ENCODE data around the gene KLRF1. TPM values are rescaled to one million over a fixed set of nuclear protein-coding genes. Genes with fewer than 3 reads are reported as not detected.

The KLRF1 gene, protein sequence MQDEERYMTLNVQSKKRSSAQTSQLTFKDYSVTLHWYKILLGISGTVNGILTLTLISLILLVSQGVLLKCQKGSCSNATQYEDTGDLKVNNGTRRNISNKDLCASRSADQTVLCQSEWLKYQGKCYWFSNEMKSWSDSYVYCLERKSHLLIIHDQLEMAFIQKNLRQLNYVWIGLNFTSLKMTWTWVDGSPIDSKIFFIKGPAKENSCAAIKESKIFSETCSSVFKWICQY
- 0.24 TPM for total RNA-seq
- long read RNA-seq: 0 reads

GRCh38 chr12:9827209-9827888 is at the start of gene KLRF1:
KLRF1 (plus strand) TSS chr12:9827481; CDS start chr12:9827545, 64 bp downstream.
- DNase-seq (ENCODE audit: missing footprints) (no peak), ATAC-seq (no peak)
- intact Hi-C loops (cut with DNase I): no loop called here

DNA sequence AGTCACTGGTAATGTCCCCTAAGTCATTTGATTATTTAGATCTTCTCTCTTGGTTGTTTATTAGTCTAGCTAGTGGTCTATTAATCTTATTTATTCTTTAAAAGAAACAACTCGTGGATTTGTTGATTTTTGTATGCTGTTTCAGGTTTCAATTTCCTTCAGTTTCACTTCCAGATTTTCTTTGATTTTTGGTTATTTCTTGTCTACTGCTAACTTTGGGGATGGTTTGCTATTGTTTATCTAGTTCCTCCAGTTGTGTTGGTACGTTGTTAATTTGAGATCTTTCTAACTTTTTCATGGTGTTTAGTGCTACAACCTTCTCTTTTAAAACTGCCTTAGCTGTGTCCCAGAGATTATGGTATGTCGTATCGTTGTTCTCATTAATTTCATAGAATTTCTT is 48.1 kb upstream of the KLRF1 start:
- DNase-seq (ENCODE audit: missing footprints) (no peak), ATAC-seq (no peak)
- intact Hi-C loops (cut with DNase I): no loop called here

GRCh38 chr12:9781360-9781759 is 45.9 kb upstream of the KLRF1 start:
- DNase-seq (ENCODE audit: missing footprints): no peak
- intact Hi-C loops (cut with DNase I): no loop called here
- no peak for ATAC-seq

DNA sequence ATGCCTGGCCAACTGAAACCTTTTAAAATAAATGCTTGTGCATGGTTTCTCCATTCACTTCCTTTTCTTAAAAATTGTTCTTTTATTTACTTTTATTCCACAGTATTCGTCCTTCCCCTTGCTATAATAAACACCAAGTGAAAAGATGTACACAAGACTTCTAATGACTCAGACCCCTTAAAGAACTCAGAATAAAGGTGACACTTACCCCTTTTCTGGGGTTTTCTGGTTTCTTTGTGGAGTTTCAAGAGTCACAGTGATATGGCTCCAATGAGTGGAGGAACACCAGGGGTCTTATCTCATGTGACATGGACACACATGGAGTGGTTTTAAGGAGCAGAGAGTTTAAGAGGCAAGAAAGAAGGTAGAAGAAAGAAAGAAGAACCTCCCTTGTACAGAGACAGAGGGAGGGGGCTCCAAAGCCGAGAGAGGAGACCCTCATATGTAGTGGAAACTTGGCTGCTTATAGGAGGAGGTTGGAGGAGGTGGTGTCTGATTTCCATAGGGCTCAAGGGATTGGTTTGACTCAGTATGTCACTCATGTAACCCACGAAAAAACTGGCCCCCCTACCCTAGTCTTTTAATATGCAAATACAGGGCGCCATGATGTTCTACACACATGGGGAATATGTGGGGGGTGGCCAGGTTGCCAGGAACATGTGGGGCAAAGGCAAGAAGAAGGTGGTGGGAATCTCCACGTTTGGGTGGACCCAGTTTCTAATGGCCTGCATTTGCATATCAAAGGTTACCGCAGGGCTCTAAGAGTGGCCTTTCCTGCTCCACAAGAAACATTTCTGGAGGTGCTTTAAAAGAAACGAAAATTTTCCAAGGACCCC is 44.5 kb upstream of the KLRF1 start:
- intact Hi-C loops (cut with DNase I): no loop called here
- DNase-seq (ENCODE audit: missing footprints) (no peak), ATAC-seq (no peak)

- intact Hi-C loops (cut with DNase I): no loop called here
These were observed 43.0 kb upstream of the KLRF1 start for GRCh38 chr12:9784326-9784725.

GRCh38 chr12:9784816-9785215 is 42.5 kb upstream of the KLRF1 start:
- no peak for ATAC-seq
- DNase-seq (ENCODE audit: missing footprints): no peak
- intact Hi-C loops (cut with DNase I): no loop called here

More at GRCh38 chr12:9784326-9784725, 43.0 kb upstream of the KLRF1 start:
- ATAC-seq (no peak), DNase-seq (ENCODE audit: missing footprints) (no peak)

- ATAC-seq: no peak
- no peak for DNase-seq (ENCODE audit: missing footprints)
- intact Hi-C loops (cut with DNase I): no loop called here
These were observed 40.3 kb upstream of the KLRF1 start for GRCh38 chr12:9786726-9787717.

DNA sequence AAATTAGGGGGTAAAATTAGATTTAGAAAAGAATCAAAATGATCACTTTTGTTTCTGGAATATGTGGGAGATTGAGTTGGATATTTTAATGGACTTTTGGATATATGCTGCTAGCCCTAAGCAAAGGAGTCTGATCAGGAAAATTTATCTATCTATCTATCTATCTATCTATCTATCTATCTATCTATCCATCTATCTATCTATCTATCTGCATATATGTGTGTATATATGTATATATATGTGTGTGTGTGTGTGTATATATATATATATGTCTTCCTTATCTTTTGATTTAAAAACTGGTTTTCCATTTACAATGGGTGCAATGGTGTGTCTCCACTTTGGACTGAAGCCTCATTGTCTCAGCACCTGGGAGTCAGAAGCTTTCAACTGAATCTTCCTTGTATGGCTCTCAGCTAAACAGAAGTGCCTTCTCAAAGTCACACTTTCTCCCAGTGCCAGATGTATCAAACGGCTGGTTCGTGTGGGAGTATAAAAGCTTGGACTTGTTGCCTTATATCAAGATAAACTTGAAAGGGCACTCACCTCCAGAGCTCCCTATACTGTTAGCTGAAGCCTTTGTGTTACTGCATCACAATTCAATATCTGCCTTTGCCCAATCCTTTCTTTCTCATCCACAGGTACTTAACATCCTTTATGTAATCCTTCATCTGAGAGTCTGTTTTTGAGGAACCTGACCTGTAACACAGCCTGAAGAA is 34.9 kb upstream of the KLRF1 start:
- no peak for DNase-seq (ENCODE audit: missing footprints)
- no peak for ATAC-seq
- intact Hi-C loops (cut with DNase I): no loop called here

DNA sequence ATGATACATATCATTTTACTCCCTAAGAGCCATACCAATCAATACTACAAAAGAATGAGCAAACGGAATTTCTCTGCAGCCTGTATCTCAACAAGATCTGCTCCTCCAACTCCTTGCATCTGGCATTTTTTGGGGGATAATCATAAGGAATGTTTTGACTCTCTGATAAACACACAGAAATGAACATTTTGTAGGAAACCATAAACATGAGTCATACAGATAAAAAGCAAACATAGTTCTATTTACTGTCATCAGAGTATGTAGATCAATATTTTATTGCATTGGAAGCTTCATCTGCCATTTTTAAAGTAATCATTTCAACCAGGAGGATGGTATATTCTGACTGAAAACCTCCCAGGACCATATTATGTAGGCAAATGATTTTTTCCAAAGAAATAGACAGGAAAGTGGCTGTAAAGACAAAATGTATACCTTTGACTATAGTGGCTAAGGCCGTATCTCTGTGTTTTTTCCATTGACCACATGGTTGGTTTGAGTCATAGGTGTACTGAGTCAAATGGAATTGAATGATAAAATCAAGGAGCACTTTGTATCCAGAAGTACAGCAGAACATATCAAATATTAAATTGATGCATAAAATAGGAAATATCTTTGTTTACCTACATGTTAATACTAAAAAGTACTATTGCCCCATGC is 34.2 kb upstream of the KLRF1 start:
- DNase-seq (ENCODE audit: missing footprints) (no peak), ATAC-seq (no peak)
- intact Hi-C loops (cut with DNase I): no loop called here

DNA sequence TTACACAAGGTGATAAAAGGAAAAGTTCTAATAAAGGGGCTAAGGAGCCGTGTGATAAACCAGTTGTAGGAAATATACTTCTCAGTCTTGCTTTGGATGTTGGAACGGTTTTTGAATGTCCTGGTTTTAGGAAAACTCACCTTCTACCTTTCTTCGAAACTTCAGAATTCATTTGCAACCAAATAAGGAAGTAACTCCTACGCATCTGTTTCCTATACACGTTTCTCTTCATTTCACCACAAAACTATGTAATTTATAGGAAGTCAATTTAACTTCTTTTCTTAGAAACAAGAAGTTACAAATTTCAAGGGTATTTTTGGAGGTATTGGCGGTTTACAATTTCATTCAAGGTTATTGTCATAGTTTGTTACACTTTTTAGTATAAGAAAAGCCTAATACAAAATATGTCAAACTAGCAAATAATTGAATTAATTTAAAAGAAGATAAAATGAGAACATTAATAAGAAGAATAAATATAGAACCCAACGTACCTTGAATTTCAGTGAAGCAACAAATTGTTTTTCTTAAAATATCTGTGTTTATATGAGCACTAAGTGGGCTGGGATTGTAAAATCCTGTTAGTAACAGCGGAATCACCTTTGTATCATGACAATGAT is 33.4 kb upstream of the KLRF1 start:
- DNase-seq (ENCODE audit: missing footprints) (no peak), ATAC-seq (no peak)
- intact Hi-C loops (cut with DNase I): no loop called here

GRCh38 chr12:9794484-9795093 is 32.7 kb upstream of the KLRF1 start:
- DNase-seq (ENCODE audit: missing footprints) (no peak), ATAC-seq (no peak)
- intact Hi-C loops (cut with DNase I): loop anchor here (5.0 kb wide), 1 partner anchor 47 kb away; no protein-coding TSS in a partner anchor

DNA sequence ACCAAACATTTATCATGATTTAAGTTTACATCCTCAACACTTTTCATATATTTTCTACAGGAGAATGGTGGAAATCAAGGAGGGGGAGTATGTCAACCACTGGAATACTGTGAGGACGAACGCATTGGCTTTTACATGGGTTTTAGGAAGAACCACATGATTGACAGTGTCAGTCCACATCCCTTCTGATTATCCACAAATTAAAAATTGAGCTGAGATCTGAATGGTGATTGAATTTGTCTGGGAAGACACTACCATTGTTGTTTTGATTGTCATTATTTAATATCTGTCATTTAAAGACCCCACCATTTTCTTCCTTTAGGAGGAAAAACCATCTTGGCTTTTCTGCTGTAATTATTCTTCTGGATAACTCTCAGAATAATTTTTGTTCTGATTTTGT is 31.3 kb upstream of the KLRF1 start:
- intact Hi-C loops (cut with DNase I): loop anchor here (5.0 kb wide), 1 partner anchor 49 kb away; no protein-coding TSS in a partner anchor
- ATAC-seq (no peak), DNase-seq (ENCODE audit: missing footprints) (no peak)

DNA sequence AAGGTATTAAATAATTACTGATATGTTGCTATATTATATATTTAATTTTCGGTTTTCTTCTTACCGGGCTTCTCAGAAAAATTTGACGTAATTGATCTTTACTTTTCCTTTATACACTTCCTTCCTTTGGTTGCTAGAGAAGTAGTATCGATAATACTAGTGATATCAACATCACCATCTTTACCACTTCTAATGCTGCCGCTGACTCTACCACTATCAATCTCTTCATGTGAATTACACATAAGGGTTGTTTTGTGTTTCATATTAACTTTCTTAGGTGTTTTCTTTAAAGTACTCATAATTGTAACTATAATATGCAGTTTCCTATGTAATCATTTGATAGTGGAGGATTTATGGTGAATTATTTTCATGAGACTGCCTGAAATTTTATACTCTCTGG is 30.9 kb upstream of the KLRF1 start:
- intact Hi-C loops (cut with DNase I): loop anchor here (5.0 kb wide), 1 partner anchor 49 kb away; no protein-coding TSS in a partner anchor
- DNase-seq (ENCODE audit: missing footprints) (no peak), ATAC-seq (no peak)

- ATAC-seq (no peak), DNase-seq (ENCODE audit: missing footprints) (no peak)
- intact Hi-C loops (cut with DNase I): loop anchor here (5.0 kb wide), 1 partner anchor 50 kb away; no protein-coding TSS in a partner anchor
These were observed 30.3 kb upstream of the KLRF1 start for GRCh38 chr12:9796971-9797370.

GRCh38 chr12:9797722-9798619 is 29.3 kb upstream of the KLRF1 start:
- peak; percentile 75 for ATAC-seq
- no peak for DNase-seq (ENCODE audit: missing footprints)
- intact Hi-C loops (cut with DNase I): loop anchor here (5.0 kb wide), 1 partner anchor 51 kb away; no protein-coding TSS in a partner anchor
